HG03280 (cell line): Measurements from ENCODE around the gene HS3ST4.

ENCODE experiments used
- ATAC-seq: cut with Tn5 transposase; IDR thresholded peaks from one replicate; pipeline ENCODE4 v1.9.1; 2021; ENCODE audit warnings: mild to moderate bottlenecking, moderate library complexity; ENCODE audit not compliant: unreplicated experiment

The HS3ST4 gene

DNA sequence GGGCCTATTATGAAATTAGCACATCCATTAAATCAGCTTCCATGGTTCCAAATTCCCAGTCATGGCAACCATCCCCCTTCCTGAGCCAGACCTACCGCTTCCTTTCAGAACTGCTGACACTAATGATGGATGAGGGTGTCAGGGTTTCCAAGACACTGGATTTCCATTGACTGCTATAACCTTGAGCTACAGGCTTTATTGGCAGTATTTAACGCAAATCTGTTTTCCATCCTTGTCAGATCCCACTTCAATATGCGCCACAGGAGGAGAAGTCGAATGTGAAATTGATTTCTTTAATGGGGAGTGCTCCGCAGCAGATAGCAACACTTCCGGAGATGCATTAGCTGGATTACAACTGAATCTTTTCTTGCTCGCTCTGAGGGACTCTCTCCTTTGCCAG, 197.1 kb downstream of the HS3ST4 start:
- ATAC-seq: no peak

DNA sequence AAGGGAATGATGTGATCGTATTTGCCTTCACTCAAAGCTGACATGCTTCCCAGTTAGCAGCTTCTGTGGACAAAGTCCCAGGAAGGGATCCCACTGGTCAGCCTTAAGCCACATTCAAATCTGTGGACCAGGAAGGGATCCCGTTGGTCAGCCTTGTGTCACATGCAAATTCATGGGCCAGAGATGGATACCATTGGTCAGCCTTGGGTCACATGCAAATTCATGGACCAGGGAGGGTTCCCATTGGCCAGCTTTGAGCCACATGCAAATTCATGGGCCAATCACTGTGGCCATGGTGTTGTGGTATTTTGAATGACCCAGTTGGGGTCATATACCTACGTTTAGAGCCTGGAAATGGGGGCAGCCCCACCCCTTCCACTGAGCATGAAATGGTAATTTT, 201.6 kb downstream of the HS3ST4 start:
- ATAC-seq: no peak

DNA sequence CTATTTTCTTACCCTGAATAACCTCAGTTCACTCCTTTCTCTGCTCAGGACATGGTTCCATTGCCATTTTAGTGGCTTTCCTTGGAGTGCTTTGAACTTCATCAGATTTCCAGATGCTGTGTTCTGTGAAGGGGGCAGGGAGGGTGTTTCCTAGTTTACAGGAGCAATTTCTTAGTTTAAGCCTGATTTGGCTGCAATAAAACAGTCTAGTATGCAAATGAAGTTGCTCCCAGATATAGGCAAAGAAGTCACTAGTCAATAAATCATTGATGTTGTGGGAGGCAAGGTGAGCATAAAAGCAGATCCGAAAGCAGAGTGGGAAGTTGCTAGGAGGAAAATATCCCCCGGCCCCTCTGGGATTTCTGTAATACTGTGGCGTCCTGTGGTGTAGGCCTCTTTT, 202.3 kb downstream of the HS3ST4 start:
- ATAC-seq: no peak

DNA sequence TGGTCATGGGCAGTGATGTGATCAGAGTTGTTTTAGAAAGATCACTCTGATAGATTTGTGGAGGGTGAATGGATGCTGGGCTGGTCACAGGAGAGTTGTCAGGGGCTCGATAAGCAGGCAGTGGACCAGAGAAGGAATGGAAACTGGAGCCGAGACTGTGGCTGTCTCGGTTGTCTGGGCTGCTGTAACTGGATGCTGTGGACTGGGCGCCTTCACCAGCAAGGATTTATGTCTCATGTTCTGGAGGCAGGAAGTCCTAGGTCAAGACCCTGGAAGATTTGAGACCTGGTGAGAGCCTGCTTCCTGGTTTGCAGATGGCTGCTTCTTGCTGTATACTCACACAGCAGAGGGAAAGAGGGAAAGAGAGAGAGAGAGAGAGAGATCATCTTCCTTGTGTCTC, 203.6 kb downstream of the HS3ST4 start:
- ATAC-seq: no peak

DNA sequence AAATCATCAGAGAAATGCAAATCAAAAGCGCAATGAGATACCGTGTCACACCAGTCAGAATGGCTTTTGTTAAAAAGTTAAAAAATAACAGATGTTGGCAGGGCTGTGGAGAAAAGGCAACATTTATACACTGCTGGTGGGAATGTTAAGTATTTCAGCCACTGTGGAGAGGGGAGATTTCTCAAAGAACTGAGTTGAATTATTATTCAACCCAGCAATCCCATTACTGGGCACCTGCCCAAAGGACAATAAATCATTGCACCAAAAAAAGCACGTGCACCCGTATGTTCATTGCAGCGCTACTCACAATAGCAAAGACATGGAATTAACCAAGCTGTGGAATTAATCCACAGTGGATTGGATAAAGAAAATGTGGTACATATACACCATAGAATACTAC, 204.7 kb downstream of the HS3ST4 start:
- no peak for ATAC-seq

DNA sequence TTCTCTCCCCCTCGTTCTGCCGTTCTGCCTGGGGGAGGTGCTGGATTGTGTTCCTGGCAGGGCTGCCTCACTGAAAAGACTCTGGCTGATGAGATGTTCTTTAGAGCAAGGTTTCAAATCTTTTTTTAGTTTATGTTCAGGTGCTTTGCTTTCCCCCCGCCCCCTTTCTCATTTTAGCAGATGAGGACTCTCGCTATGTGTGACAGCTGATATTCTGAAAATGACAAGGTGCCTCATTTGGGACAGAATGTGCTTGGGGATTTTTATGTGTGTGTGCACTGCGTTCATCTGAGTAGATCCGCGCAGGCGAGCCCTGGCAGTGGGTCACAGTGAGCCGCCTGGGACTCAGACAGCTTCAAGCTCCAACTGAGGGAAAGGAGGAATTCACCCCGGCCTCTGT, 205.9 kb downstream of the HS3ST4 start:
- no peak for ATAC-seq

DNA sequence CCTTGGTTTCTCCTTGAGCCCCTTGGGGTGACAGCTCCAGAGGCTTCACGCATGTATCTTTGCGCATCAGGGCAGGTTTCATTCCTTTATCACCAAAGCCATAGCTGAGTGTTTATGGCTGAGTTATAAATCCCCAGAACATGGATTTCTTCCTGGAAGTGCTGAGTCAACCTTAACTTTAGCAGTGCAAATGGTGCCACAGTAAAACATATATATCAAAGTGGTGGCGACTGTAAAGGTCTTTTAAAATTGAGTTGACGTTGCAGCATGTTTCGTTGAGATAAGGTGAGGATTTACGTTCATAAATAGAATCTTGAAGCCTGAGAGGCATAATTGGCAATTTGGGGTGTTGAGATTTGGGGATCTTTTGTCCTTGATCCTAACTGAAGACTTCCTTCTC, 214.1 kb downstream of the HS3ST4 start:
- ATAC-seq: no peak

DNA sequence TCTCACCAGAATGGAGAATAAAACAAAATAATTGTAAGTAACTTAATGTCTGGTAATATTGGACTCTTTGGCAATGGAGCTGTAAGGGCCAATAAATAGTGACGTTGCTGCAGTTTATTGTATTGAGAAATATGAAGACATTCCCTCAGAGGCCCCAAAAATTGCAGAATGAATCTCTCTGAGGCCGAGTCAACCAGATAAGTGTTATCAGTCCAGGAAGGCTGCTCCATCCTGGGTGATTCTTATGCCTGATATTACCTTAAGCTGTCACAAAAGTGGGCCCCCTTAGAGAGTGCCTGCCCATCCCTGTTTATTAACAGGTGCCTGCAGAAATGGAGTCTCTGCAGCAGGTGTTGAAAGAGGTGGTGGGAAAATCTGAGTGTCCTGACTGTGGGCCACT, 219.2 kb downstream of the HS3ST4 start:
- ATAC-seq: no peak

DNA sequence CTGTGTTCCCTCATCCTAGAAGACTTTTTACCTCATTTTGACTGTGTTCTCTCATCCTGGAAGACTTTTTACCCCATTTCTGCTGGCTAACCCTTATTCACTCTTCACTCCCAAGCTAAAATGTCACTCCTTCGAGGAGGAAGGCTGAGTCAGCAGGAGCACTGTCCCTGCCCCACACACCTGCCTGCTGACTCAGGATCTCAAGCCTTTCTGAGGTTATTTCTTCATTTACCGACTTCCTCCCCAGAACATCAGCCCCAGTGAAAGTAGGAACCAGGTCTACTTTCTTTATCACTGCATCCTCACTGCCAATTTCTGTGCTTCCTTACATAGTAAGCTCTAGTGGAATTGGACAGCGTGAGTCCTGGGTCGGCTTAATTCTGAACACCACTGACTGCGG, 220.6 kb downstream of the HS3ST4 start:
- no peak for ATAC-seq

DNA sequence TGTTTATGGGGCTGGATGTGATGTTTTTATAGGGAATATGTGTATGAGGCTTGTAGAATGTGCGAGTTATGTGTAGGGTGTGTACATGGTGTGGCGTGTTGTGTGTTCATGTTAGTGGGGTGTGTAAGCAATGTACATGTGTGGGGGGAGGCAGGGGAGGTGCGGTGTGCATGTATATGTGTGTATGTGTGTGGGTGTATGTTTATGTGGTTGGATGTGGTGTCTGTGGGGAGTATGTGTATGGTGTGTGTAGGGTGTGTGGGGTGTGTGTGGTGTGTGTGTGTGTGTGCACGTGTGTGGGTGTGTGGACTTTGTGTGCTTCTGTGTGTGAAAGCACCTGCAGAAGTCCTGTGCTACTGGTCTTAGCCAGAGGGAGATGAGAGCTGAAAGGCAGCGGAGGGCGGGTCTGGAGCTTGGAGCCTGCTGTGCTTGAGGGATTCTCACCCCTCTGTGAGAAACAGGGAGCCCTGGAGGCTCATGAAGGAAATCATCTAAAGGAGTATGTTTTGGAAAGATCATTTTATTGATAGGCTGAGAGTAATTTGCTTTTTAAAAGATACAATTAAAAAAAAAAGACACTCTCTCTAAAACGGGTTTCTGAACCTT, 222.7 kb downstream of the HS3ST4 start:
- ATAC-seq: no peak

DNA sequence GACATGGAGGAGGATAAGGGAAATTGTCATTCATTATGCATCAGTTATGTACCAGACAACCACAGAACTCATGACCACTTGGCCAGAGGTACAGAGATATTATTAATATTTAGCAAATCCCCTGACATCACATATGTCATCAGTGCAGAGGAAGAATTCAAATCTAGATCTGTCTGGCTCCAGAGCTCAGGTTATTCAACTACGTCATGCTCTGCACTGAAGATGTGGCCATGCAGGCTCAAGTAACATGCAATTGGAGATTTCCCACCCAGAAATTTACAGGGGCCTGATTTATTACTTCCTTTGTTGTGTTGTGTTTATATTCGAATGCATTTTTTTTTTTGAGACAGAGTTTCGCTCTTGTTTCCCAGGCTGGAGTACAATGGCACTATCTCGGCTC, 224.3 kb downstream of the HS3ST4 start:
- no peak for ATAC-seq

DNA sequence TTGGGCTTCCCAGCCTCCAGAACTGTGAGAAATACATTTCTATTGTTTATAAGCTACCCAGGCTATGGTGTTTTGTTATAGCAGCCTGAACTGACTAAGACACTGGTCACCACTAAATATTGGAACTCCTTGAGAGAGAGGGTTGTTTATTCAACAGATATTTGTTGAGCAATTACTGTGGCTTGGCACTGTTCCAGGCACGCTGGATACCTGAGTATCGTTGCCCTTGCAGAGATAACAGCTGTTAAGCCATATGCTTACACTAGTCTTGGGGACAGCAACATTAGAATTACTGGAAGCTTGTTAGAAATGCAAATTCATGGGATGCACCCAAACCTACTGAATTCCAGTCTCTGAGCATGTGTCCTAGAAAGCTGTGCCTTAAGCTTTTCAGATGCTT, 230.7 kb downstream of the HS3ST4 start:
- ATAC-seq: no peak

DNA sequence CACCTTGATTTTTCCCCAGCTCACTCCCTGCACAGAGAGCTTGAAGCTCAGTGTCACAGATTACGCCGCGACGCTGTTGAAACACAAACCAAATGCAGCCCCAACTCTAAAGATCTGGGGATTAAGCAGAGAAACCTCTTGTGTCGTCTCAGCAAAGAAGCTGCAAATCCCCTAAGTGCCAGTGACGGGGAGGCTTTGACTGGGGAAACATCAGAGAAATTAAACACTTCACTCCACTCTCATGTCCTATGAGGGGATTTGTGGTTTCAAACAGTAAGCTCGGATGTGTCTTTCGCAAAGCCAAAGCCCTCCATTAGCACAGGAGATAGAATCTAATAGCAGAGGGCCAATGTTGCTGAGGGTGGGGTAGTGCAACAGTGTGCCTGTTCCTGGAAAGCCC, 233.7 kb downstream of the HS3ST4 start:
- no peak for ATAC-seq

DNA sequence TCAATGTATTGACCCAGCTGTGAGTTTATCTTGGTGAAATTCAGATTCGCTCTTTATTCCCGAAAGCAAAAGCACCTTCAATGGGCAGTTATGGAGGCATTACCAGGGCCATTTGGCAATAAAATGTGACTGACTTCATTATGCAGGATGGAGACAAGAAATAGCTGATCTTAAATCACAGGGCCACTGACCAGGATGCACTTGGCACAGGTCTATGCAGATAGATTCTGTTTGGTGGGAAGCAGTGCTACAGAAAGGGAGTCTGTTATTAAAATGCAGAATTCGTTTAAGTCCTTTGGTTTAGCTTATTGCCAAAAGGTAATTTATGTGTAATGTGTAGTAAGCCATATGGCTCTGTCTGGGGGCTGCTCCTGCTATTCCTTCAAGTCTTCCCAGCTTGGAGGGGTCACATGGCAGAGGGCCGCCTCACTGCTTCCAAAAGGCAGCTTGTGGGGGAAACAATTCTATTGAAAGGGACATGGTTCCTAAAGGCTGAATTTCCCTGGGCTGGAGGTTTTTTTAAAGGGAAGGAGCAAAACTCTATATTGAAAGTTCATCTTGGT, 239.8 kb downstream of the HS3ST4 start:
- no peak for ATAC-seq

DNA sequence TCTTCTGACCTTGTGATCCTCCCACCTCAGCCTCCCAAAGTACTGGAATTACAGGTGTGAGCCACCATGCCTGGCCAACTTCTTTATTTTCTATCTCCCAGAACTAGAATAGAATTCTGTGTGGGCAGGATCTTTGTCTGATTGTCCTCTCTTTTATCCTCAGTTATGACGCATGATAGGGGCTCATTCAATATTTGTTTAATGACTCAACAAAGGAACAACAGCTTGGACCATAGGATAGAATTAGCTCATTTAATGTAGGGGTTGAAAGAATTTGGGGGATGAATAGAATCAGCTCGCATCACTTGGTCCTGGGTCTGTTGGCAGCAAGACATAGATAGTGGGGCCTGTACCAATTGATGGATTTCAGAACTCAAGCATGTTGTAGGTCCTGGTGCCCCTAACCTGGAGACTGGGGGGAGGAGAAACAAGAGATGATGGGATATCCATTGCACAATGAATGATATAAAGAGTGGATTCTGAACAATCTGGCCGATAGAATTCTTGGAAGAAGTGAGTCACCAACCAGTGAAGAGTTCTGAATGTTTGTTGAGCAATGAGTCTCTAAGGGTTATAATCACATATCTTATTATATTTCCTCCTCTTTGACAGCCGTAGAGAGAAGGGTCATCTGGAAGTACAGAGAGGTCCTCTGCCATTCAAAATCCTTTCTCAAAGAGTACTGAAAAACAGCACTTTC, 250.2 kb downstream of the HS3ST4 start:
- ATAC-seq: no peak

DNA sequence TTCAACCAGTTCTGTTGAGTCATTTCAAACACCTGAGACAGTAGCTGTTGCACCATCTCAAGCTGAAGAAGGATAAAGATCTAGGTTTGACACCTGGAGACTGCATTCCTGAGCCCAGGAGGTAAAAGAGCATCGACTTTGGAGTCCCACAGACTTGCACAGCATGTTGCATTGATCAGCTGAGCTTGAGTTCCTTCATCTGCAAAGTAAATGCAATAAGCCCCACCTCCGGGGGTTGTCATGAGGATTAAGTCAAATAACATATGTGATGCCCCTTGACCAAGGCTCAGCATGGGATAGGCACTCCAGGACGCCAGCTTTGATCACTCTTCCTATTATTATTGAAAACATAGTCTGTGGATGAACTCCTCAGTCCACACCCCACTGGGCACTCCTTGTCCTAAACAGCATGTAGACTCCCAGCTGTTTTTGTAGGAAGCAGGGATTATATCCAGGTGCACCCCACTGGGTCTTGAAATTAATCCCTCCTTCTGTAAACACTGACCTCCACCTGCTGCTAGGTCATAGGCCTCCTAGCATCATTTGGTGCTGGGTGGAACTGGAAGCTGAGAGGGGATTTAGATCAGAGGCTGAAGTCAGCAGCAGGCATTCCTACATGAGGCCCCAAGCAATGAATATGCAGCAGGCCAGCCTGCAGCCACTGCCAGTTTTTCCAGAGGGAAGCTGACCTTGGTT, 259.0 kb downstream of the HS3ST4 start:
- no peak for ATAC-seq

DNA sequence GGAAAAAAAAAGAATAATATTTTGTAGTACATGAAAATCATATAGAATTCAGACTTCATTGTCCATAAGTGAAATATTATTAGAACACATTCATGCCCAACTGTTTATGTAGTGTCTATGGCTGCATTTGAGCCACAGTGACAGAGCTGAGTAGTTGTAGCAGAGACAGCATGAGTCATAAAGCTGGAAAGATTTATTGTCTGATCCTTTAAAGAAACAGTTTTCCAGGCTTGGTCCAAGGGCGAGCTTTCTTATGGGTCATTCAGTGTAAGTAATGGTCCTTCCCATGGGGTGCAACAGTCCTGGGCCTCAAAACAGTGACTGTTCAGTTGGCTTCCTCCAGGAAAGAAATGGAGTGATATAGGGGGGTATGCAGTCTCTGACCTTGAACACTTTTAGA, 260.2 kb downstream of the HS3ST4 start:
- ATAC-seq: no peak

DNA sequence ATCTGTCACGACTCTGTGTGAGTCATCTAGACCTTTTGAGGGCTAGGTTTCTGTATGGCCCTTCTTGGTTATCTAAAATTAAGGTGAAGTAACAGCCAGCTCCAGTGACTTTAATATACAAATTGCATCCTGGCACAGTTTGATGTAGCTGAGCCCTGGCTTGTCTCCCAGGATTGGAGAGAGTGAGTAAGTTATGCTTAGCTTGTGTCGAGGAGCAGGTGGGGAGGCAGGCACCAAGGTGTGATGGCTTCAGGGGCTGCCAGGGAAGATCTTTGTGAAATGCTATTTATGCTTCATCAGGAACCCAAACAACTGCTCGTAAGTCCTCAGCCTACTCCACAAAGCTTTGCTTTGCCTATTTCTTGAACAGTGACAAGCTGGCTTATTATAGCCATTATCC, 261.2 kb downstream of the HS3ST4 start:
- ATAC-seq: no peak

DNA sequence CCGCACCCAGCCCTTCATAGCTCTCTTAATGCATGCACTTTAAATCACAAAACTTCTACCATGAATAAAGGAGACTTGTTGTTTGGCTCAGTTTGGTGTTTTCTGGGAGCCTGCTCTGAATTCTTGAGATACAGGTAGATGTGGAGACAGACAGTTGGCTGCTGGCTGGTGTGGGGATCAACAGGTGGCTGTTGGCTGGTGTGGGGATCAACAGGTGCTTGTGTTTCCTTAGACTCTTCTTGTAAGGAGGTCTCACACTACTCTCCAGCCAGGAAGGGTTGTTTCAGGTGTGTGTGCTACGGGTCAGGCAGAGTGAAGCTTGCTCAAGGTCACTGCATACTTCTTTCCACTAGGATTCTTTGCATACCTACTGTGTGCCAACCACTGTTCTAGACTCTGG, 265.9 kb downstream of the HS3ST4 start:
- no peak for ATAC-seq

DNA sequence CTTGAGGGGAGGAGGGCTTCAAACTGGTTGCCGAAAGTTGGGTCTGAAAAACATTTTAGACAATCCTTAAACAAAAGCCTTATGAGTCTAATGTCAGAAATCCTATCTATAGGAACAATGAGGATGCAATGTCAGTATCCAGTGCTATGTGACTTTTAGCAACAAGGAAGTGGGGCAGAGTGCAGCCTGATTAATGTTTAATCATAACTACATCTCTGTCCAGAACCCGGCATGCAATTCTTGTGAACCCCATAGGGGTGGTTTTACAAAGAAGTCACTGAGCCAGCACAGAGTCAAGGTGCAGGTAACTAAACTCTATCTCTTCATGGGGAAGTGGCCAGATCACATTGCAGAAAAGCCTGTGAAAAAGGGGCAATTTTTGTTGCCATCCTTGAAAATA, 267.5 kb downstream of the HS3ST4 start:
- no peak for ATAC-seq

DNA sequence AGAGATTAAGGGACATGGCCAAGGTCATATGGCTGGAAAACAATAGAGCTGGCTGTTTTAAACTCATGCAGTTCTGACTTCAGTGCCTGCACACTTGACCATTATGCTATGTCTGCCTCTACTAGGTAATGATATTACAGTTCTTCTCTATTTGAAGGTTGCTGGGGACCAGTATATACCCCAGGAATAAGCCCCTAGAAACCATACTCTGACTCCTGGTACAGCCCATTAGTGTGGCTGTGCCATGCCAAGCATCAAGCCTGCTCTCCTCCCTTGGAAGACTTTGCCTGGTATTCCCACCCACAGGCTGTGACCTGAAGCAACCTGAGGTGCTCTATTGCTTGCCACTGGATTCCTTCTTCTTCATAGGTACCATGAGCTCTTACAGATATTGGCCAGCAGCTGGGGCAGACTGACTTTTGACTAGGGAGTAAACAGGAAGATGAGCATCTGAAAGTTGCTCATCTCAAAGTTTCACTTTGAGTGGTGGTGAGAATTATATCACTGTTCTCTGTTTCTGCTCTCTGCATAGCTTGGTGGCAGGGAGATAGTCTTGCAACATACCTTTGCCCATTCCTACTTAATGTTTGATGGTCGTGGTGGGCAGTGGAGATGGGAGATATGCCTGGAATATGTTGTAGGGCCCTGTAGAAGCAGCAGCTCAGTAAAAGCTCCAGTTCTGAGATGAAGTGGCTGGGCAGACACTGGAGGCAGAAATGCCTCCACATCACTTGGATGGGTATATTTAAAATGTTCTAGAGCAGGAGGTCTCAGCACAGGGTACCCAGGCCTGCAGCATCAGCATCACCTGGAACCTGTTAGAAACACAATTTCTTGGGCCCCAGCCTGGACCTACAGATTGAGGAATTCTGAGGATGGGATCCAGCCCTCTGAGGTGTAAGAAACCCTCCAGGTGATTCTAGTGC, 274.7 kb downstream of the HS3ST4 start:
- ATAC-seq: peak; percentile 91
